ENCODE measurements around the gene GABRG3.

GABRG3 gene

GRCh38 chr15:26936502-26936901 lies 34.5 kb upstream of the GABRG3 start:
- H3K27ac ChIP-seq (replicated peaks) = no peak overlapping the region
- TF ChIP-seq POLR2AphosphoS5 (IDR thresholded peaks at IDR 0.05; ENCODE audit: low read depth) (no peak), CTCF (IDR thresholded peaks at IDR 0.05; ENCODE audit: insufficient read depth, low read length) (no peak), SPI1 (IDR thresholded peaks at IDR 0.05; ENCODE audit: borderline replicate concordance, low read depth) (no peak), GABPA (IDR thresholded peaks at IDR 0.05; ENCODE audit: low read depth) (no peak), REST (IDR thresholded peaks at IDR 0.05; ENCODE audit: insufficient replicate concordance, low read depth) (no peak)
- DNase-seq (ENCODE audit: low read depth in 1 of 2, low spot score in 1 of 2) = no peak
- no peaks in the 10 kb centered on the region for H3K27me3 ChIP-seq (ENCODE audit: insufficient read depth, poor library complexity, severe bottlenecking)
- no peak overlapping the region for H3K4me3 ChIP-seq (replicated peaks; ENCODE audit: insufficient read depth, low read length)

DNA sequence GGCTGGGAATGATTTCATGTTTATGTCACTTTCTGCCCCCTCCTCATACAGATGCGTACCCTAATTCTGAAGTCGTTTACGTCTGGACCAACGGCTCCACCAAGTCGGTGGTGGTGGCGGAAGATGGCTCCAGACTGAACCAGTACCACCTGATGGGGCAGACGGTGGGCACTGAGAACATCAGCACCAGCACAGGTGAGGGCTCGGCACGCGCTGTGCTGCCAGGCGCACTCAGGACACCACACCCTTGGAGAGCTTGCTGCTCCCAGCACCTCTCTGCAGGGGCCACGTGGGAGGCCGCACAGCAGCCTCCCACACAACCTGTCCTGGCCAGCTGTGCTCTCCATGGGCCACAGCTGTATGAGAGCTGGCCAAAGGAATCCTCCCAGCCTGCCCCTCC lies 33.8 kb upstream of the GABRG3 start:
- no peak overlapping the region for H3K27ac ChIP-seq (replicated peaks)
- no peak overlapping the region for H3K4me3 ChIP-seq (replicated peaks; ENCODE audit: insufficient read depth, low read length)
- no peak for TF ChIP-seq POLR2AphosphoS5 (IDR thresholded peaks at IDR 0.05; ENCODE audit: low read depth)
- TF ChIP-seq REST (IDR thresholded peaks at IDR 0.05; ENCODE audit: insufficient replicate concordance, low read depth) = no peak
- no peak for TF ChIP-seq SPI1 (IDR thresholded peaks at IDR 0.05; ENCODE audit: borderline replicate concordance, low read depth)
- TF ChIP-seq GABPA (IDR thresholded peaks at IDR 0.05; ENCODE audit: low read depth) = no peak
- TF ChIP-seq CTCF (IDR thresholded peaks at IDR 0.05; ENCODE audit: insufficient read depth, low read length) = no peak

DNA sequence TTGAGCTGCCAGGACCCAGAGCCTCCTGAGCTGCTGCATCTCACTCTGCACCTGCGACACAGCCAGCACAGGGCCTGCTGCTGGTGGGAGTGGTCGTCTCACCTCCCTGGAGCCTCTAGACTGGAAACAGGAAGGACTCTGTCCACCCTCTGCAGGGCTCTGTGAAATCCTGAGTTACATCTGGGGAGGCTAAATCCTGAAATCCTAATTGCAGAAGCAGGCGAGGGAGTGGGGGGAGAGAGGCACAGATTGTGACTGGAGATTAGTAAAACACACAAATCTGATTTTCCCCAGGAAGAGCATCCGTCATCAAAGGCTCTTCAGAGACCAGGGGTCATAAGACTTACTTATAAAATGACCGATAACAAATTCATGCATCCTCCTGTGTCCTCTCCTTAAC lies 31.6 kb upstream of the GABRG3 start:
- no peak overlapping the region for H3K27ac ChIP-seq (replicated peaks)
- H3K4me3 ChIP-seq (replicated peaks; ENCODE audit: insufficient read depth, low read length) = no peak overlapping the region
- no peak for TF ChIP-seq SPI1 (IDR thresholded peaks at IDR 0.05; ENCODE audit: borderline replicate concordance, low read depth)
- no peak for TF ChIP-seq REST (IDR thresholded peaks at IDR 0.05; ENCODE audit: insufficient replicate concordance, low read depth)
- TF ChIP-seq POLR2AphosphoS5 (IDR thresholded peaks at IDR 0.05; ENCODE audit: low read depth) = no peak
- no peak for TF ChIP-seq CTCF (IDR thresholded peaks at IDR 0.05; ENCODE audit: insufficient read depth, low read length)
- no peak for TF ChIP-seq GABPA (IDR thresholded peaks at IDR 0.05; ENCODE audit: low read depth)
- no peak for DNase-seq (ENCODE audit: low read depth in 1 of 2, low spot score in 1 of 2)
- H3K27me3 ChIP-seq (ENCODE audit: insufficient read depth, poor library complexity, severe bottlenecking) = no peaks in the 10 kb centered on the region

More for the DNA sequence above, 33.8 kb upstream of the GABRG3 start:
- H3K27me3 ChIP-seq (ENCODE audit: insufficient read depth, poor library complexity, severe bottlenecking) = no peaks in the 10 kb centered on the region
- DNase-seq (ENCODE audit: low read depth in 1 of 2, low spot score in 1 of 2) = no peak

Measured in HL-60 (cell line).